Naive B cell (primary cell): Measurements from ENCODE around the gene RNF208. TPM values are rescaled to one million over a fixed set of nuclear protein-coding genes. Genes with fewer than 3 reads are reported as not detected.

Experiments
- ATAC-seq, 2 donors: fragments of 150-1000 bp; cut with Tn5 transposase; 2 replicates each; pipeline ENCODE4 v1.10.0; 2021; ENCODE audit warnings: low read depth in 2 of 2, mild to moderate bottlenecking in 2 of 2, moderate library complexity in 2 of 2
- DNase-seq: peaks from one replicate; pipeline ENCODE4 v3.0.0; 2022
- H3K27ac Mint-ChIP-seq, 6 donors: one replicate each; pipeline ENCODE4 v1.8.0; 2020 to 2022; ENCODE audit warnings: mild to moderate bottlenecking in 6 of 6, mixed read lengths in 6 of 6, moderate library complexity in 5 of 6, inconsistent platforms in 2 of 6
- H3K27me3 Mint-ChIP-seq, 3 donors: one replicate each; pipeline ENCODE4 v1.8.0; 2021 to 2022; ENCODE audit warnings: mixed read lengths in 3 of 3, mild to moderate bottlenecking in 1 of 3
- H3K36me3 Mint-ChIP-seq, 2 donors: one replicate each; pipeline ENCODE4 v1.8.0; 2020 to 2022; ENCODE audit warnings: mixed read lengths in 2 of 2, inconsistent platforms in 1 of 2, mild to moderate bottlenecking in 1 of 2
- H3K4me1 Mint-ChIP-seq, 3 donors: one replicate each; pipeline ENCODE4 v1.8.0; 2020 to 2022; ENCODE audit warnings: mixed read lengths in 3 of 3, inconsistent platforms in 1 of 3, mild to moderate bottlenecking in 1 of 3, moderate library complexity in 1 of 3
- H3K4me3 Mint-ChIP-seq, 8 donors: one replicate each; pipeline ENCODE4 v1.8.0; 2020 to 2022; ENCODE audit warnings: mild to moderate bottlenecking in 8 of 8, mixed read lengths in 8 of 8, moderate library complexity in 8 of 8, inconsistent platforms in 2 of 8
- H3K9me3 Mint-ChIP-seq, 7 donors: one replicate each; pipeline ENCODE4 v1.8.0; 2020 to 2022; ENCODE audit warnings: mixed read lengths in 7 of 7, mild to moderate bottlenecking in 5 of 7, inconsistent platforms in 2 of 7, moderate library complexity in 1 of 7
- polyA plus RNA-seq, 6 donors: library from polyadenylated mRNA; unstranded; fragments of 300-500 nt; fragmentation: Illumina TruSeq; gene quantifications; one replicate each; pipeline ENCODE4 v1.2.3, GENCODE V29; 2021; ENCODE audit warnings: low read depth in 6 of 6

Gene RNF208
- polyA plus RNA-seq, 6 donors from 2014 or later = 0.30 TPM; not detected in 5

- H3K4me3 Mint-ChIP-seq = peak overlapping the region; percentile 66 to 91 (median 82)
- peak overlapping the region in 3 of 6 donors; percentile 84 to 89 (median 86) for H3K27ac Mint-ChIP-seq
Observed at GRCh38 chr9:137199411-137200121, 22.5 kb downstream of the RNF208 start.

GRCh38 chr9:137198902-137199283 is 23.1 kb downstream of the RNF208 start:
- Mint-ChIP-seq H3K27ac (peak overlapping the region in 1 of 6 donors; percentile 13), H3K4me1 (peaks cover 11 to 32% (median 27%) of the 10 kb centered on the region in 3 donors), H3K36me3 (no peaks in the 10 kb centered on the region), H3K9me3 (no peaks in the 10 kb centered on the region), H3K4me3 (peak overlapping the region in 7 of 8 donors; percentile 2 to 84 (median 72)), H3K27me3 (no peaks in the 10 kb centered on the region)
- DNase-seq (no peak), ATAC-seq (no peak)

More at GRCh38 chr9:137199411-137200121, 22.5 kb downstream of the RNF208 start:
- no peak for DNase-seq
- no peak for ATAC-seq
- no peaks in the 10 kb centered on the region for H3K36me3 Mint-ChIP-seq
- H3K9me3 Mint-ChIP-seq = no peaks in the 10 kb centered on the region
- H3K27me3 Mint-ChIP-seq = no peaks in the 10 kb centered on the region
- H3K4me1 Mint-ChIP-seq = peaks cover 17 to 39% (median 34%) of the 10 kb centered on the region in 3 donors

- ATAC-seq (no peak), DNase-seq (no peak)
- Mint-ChIP-seq H3K27ac (peak overlapping the region in 1 of 6 donors; percentile 13), H3K36me3 (no peaks in the 10 kb centered on the region), H3K9me3 (no peaks in the 10 kb centered on the region), H3K27me3 (no peaks in the 10 kb centered on the region), H3K4me3 (peak overlapping the region in 6 of 8 donors; percentile 2 to 81 (median 42)), H3K4me1 (peaks cover 11 to 30% (median 23%) of the 10 kb centered on the region in 3 donors)
Observed at GRCh38 chr9:137198051-137198901, 23.8 kb downstream of the RNF208 start.

- no peak for ATAC-seq
- Mint-ChIP-seq H3K36me3 (no peaks in the 10 kb centered on the region), H3K27ac (no peak overlapping the region), H3K4me1 (peaks cover 4 to 21% (median 11%) of the 10 kb centered on the region in 3 donors), H3K9me3 (no peaks in the 10 kb centered on the region), H3K27me3 (no peaks in the 10 kb centered on the region), H3K4me3 (peak overlapping the region in 1 of 8 donors; percentile 45)
- no peak for DNase-seq
Observed at GRCh38 chr9:137195525-137196220, 26.4 kb downstream of the RNF208 start.

- no peak overlapping the region for H3K4me3 Mint-ChIP-seq
- no peaks in the 10 kb centered on the region for H3K36me3 Mint-ChIP-seq
- peaks cover 5 to 24% (median 11%) of the 10 kb centered on the region in 3 donors for H3K4me1 Mint-ChIP-seq
- DNase-seq (no peak), ATAC-seq (no peak)
- no peaks in the 10 kb centered on the region for H3K9me3 Mint-ChIP-seq
- H3K27me3 Mint-ChIP-seq = no peaks in the 10 kb centered on the region
- no peak overlapping the region for H3K27ac Mint-ChIP-seq
Observed at GRCh38 chr9:137194909-137195308, 27.1 kb downstream of the RNF208 start.

- Mint-ChIP-seq H3K4me1 (peaks cover 9 to 24% (median 10%) of the 10 kb centered on the region in 3 donors), H3K9me3 (no peaks in the 10 kb centered on the region), H3K36me3 (no peaks in the 10 kb centered on the region), H3K27me3 (no peaks in the 10 kb centered on the region), H3K4me3 (no peak overlapping the region), H3K27ac (no peak overlapping the region)
- DNase-seq (no peak), ATAC-seq (no peak)
Observed at GRCh38 chr9:137194388-137194787, 27.7 kb downstream of the RNF208 start.

- H3K4me1 Mint-ChIP-seq = peaks cover 14 to 30% (median 16%) of the 10 kb centered on the region in 3 donors
- DNase-seq (no peak), ATAC-seq (no peak)
- no peaks in the 10 kb centered on the region for H3K9me3 Mint-ChIP-seq
- H3K36me3 Mint-ChIP-seq = no peaks in the 10 kb centered on the region
- H3K27me3 Mint-ChIP-seq = no peaks in the 10 kb centered on the region
- no peak overlapping the region for H3K27ac Mint-ChIP-seq
- peak overlapping the region in 1 of 8 donors; percentile 9 for H3K4me3 Mint-ChIP-seq
Observed at GRCh38 chr9:137193771-137194170, 28.3 kb downstream of the RNF208 start.

GRCh38 chr9:137192859-137193258 is 29.2 kb downstream of the RNF208 start:
- Mint-ChIP-seq H3K36me3 (no peaks in the 10 kb centered on the region), H3K9me3 (no peaks in the 10 kb centered on the region), H3K4me1 (peaks cover 15 to 30% (median 19%) of the 10 kb centered on the region in 3 donors), H3K4me3 (peak overlapping the region in 1 of 8 donors; percentile 41), H3K27ac (no peak overlapping the region), H3K27me3 (no peaks in the 10 kb centered on the region)
- ATAC-seq (no peak), DNase-seq (no peak)

GRCh38 chr9:137192448-137192780 is 29.6 kb downstream of the RNF208 start:
- Mint-ChIP-seq H3K27me3 (no peaks in the 10 kb centered on the region), H3K27ac (no peak overlapping the region), H3K9me3 (no peaks in the 10 kb centered on the region), H3K4me1 (peaks cover 20 to 35% (median 22%) of the 10 kb centered on the region in 3 donors), H3K4me3 (peak overlapping the region in 1 of 8 donors; percentile 41), H3K36me3 (no peaks in the 10 kb centered on the region)
- ATAC-seq (no peak), DNase-seq (no peak)

GRCh38 chr9:137191691-137192447 is 30.2 kb downstream of the RNF208 start:
- no peaks in the 10 kb centered on the region for H3K9me3 Mint-ChIP-seq
- H3K4me3 Mint-ChIP-seq = peak overlapping the region in 1 of 8 donors; percentile 41
- H3K27ac Mint-ChIP-seq = peak overlapping the region in 1 of 6 donors; percentile 94
- DNase-seq (no peak), ATAC-seq (no peak)
- H3K36me3 Mint-ChIP-seq = no peaks in the 10 kb centered on the region
- H3K27me3 Mint-ChIP-seq = no peaks in the 10 kb centered on the region
- peaks cover 25 to 37% (median 26%) of the 10 kb centered on the region in 3 donors for H3K4me1 Mint-ChIP-seq

GRCh38 chr9:137191245-137191644 is 30.8 kb downstream of the RNF208 start:
- no peaks in the 10 kb centered on the region for H3K36me3 Mint-ChIP-seq
- H3K4me1 Mint-ChIP-seq = peaks cover 28 to 42% (median 31%) of the 10 kb centered on the region in 3 donors
- H3K4me3 Mint-ChIP-seq = peak overlapping the region in 4 of 8 donors; percentile 12 to 92 (median 74)
- H3K9me3 Mint-ChIP-seq = no peaks in the 10 kb centered on the region
- peak overlapping the region in 3 of 6 donors; percentile 78 to 94 (median 82) for H3K27ac Mint-ChIP-seq
- ATAC-seq = no peak
- no peak for DNase-seq
- no peaks in the 10 kb centered on the region for H3K27me3 Mint-ChIP-seq

- H3K36me3 Mint-ChIP-seq = no peaks in the 10 kb centered on the region
- peaks cover 27 to 42% (median 38%) of the 10 kb centered on the region in 3 donors for H3K4me1 Mint-ChIP-seq
- no peaks in the 10 kb centered on the region for H3K27me3 Mint-ChIP-seq
- H3K27ac Mint-ChIP-seq = peak overlapping the region in 4 of 6 donors; percentile 30 to 94 (median 68)
- DNase-seq (no peak), ATAC-seq (no peak)
- H3K9me3 Mint-ChIP-seq = no peaks in the 10 kb centered on the region
- peak overlapping the region; percentile 42 to 92 (median 68) for H3K4me3 Mint-ChIP-seq
Observed at GRCh38 chr9:137190315-137190856, 31.7 kb downstream of the RNF208 start.
